Measurements from ENCODE around the gene NLRC5.

The NLRC5 gene

DNA sequence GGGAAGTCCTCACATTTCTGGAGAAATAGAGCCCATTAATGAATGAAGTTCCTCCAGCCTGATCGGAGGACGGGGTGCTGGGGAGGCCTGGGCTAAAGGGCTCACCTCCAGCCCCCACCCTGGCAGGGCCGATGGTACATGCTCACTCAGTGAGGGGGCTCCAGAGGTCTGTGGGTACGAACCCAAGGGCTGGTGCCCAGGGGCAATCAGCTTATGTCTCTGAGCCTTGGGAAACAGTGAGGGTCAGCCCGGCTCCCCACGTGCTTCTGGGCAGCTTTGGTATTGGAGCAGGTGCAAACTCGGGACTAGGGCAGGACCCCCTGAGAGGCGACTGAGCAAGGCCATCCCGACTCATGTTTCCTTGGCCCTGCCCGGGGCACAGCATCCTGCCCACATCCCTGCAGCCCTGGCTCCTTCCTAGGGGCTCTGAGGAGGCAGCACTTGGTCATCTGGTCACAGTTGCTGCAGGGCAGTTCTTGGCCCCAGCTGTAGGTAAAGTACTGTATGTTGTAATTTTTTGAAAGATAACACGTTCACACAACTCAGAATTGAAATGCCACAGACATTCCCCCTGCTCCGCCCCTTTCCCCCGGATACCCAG, 28.6 kb upstream of the NLRC5 start:
- ChIA-PET POLR2A (interaction anchor here (0.8 kb wide), 1 partner anchor 17 kb away, joined by 4 read pairs; no protein-coding TSS in a partner anchor), CTCF (interaction anchor here (1.0 to 5.3 kb wide), 2 partner anchors 8 to 127 kb away, joined by 3 to 49 read pairs; no protein-coding TSS in a partner anchor)
- DNase-seq (ENCODE audit: low read depth, low spot score) = no peak
- H3K4me3 ChIP-seq (ENCODE audit: low read depth, low read length) = no peak overlapping the region
- TF ChIP-seq, protein P1, sequence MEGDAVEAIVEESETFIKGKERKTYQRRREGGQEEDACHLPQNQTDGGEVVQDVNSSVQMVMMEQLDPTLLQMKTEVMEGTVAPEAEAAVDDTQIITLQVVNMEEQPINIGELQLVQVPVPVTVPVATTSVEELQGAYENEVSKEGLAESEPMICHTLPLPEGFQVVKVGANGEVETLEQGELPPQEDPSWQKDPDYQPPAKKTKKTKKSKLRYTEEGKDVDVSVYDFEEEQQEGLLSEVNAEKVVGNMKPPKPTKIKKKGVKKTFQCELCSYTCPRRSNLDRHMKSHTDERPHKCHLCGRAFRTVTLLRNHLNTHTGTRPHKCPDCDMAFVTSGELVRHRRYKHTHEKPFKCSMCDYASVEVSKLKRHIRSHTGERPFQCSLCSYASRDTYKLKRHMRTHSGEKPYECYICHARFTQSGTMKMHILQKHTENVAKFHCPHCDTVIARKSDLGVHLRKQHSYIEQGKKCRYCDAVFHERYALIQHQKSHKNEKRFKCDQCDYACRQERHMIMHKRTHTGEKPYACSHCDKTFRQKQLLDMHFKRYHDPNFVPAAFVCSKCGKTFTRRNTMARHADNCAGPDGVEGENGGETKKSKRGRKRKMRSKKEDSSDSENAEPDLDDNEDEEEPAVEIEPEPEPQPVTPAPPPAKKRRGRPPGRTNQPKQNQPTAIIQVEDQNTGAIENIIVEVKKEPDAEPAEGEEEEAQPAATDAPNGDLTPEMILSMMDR (IDR thresholded peaks at IDR 0.05; ENCODE audit: insufficient read depth, low read length, missing control alignments) = no peak

DNA sequence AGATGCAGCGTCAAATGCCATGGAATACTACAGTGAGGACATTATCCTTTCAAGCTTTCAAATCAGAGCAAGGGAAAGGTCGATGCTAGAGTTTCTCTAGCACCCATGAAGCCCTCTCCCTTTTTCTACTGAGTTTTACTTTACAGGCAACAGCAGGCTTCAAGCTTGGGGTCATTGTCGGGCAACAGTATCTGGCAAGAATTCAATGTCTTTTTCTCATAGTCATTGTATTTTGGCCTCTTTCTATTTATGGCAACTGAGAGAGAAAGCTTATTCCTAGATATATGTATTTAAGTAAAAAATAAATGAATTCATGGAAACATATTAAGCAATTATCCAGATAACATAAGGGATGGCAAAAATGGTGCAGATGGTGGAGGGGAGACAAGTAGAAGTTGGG, 28.0 kb upstream of the NLRC5 start:
- no peak overlapping the region for H3K4me3 ChIP-seq (ENCODE audit: low read depth, low read length)
- DNase-seq (ENCODE audit: low read depth, low spot score) = no peak
- POLR2A ChIA-PET = interaction anchor here (0.8 kb wide), 1 partner anchor 16 kb away, joined by 4 read pairs; no protein-coding TSS in a partner anchor
- CTCF ChIA-PET = interaction anchor here (1.0 to 5.3 kb wide), 5 partner anchors 9 to 128 kb away, joined by 3 to 49 read pairs (median 4); no protein-coding TSS in a partner anchor
- TF ChIP-seq, protein P1 (IDR thresholded peaks at IDR 0.05; ENCODE audit: insufficient read depth, low read length, missing control alignments) = no peak

DNA sequence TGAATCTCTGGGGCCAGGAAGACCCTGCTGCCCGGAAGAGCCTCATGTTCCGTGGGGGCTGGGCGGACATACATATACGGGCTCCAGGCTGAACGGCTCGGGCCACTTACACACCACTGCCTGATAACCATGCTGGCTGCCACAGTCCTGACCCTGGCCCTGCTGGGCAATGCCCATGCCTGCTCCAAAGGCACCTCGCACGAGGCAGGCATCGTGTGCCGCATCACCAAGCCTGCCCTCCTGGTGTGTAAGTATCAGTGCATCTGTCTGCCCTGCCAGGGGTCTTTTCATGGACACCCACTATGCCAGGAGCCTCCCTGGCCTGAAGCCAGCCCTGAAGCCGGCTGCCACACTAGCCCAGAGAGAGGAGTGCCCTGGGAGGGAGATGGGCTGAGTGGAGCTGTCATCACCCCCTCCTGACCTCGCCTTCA, 27.5 kb upstream of the NLRC5 start, which contains the start of gene CETP:
Gene CETP, plus strand, starts transcription at position 100 of the 431 bp plus-strand sequence. Its CDS starts 30 bp downstream, at position 130.
- ChIA-PET CTCF (interaction anchor here (1.0 to 5.3 kb wide), 6 partner anchors 9 to 128 kb away, joined by 3 to 49 read pairs (median 16); no protein-coding TSS in a partner anchor), POLR2A (interaction anchor here (0.8 kb wide), 1 partner anchor 16 kb away, joined by 4 read pairs; no protein-coding TSS in a partner anchor)
- no peak within 1 kb of the TSS for H3K4me3 ChIP-seq (ENCODE audit: low read depth, low read length)
- TF ChIP-seq, protein P1 (IDR thresholded peaks at IDR 0.05; ENCODE audit: insufficient read depth, low read length, missing control alignments) = no peak
- DNase-seq (ENCODE audit: low read depth, low spot score) = no peak

DNA sequence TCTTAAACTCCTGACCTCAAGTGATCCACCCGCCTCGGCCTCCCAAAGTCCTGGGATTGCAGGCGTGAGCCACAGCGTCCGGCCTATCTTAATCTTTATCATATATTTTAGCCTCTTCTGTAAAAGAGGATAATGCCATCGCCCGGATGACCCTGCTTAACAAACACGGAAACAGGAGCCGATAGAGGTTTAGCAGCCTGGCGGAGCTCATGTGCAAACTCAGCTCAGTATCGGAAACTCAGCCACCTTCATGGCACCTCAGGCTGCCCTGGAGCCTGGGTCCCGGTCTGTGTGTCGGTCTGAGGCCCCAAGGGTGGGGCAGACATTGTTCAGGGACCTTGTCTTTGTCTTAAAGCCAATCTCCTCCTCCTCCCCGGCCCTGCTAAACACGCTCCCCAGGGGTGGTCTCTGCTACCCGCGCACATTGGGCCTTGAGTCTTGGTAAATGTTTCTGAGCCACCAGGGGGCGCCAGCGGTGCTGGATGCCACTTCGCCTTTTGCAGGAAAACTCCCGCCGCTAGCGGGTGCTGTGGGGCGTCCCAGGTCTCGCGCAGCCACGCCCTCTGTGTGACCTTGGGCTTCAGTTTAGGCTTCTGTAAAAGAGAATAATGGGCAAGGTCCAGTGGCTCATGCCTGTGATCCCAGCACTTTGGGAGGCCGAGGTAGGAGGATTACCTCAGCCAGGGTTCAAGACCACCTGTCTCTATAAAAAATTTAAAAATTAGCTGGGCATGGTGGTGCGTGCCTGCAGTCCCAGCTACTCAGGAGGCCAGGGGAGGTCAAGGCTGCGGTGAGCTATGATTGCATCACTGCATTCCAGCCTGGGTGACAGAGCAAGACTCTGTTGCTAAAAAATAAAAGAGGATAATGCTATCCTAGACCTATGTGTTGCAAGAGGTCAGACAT, 24.9 kb upstream of the NLRC5 start:
- CTCF ChIA-PET = interaction anchor here (0.7 to 5.3 kb wide), 15 partner anchors 8 to 202 kb away, joined by 3 to 49 read pairs (median 3); no protein-coding TSS in a partner anchor
- no peak overlapping the region for H3K4me3 ChIP-seq (ENCODE audit: low read depth, low read length)
- peak; percentile 36 for DNase-seq (ENCODE audit: low read depth, low spot score)
- POLR2A ChIA-PET = no interaction called here
- TF ChIP-seq, protein P1 (IDR thresholded peaks at IDR 0.05; ENCODE audit: insufficient read depth, low read length, missing control alignments) = peak; percentile 76

DNA sequence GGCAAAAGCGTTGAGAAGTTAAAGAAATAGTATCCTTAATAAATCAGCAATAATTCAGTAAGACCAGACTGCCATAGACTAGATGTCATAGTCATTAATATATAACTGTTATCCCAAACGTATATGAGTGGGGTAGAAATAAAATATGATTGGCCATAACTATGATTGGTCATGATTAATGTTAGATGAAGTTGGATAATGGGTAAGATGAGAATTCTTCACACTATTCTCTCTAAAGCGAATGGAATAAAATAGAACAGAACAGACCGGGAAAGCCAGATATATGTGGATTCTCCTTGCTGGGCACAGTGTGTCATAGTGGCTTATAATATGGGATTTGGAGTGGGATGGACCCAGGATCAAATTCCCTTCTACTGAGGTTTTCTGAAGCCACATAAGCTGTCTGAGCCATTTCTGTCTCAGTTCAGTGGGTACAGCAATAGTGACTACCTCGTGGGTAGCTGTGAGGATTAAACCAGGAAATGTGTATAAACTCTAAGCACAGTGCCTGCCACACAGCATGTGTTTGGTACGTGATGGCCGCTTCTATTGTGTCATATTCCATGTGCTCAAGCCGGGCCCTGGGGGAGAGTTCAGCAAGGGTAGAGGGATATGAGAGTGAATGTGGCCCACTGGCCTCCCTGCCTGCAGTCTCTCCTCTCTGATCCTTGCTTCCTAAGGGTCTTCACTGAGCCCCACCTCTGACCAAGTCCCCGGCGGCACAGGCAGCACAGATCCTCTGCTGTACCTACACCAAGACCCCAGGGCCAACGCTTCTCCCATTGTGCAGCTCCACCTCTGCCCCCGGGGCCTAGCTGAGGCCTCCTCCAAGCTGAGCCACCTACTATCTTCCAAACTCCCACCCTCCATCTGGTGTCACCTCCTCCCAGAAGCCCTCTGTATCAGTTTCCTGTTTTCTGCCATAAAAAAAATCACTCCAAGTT, 23.9 kb upstream of the NLRC5 start:
- POLR2A ChIA-PET = interaction anchor here (1.3 kb wide), 1 partner anchor 15 kb away, joined by 5 read pairs; no protein-coding TSS in a partner anchor
- no peak overlapping the region for H3K4me3 ChIP-seq (ENCODE audit: low read depth, low read length)
- TF ChIP-seq, protein P1 (IDR thresholded peaks at IDR 0.05; ENCODE audit: insufficient read depth, low read length, missing control alignments) = no peak
- DNase-seq (ENCODE audit: low read depth, low spot score) = no peak
- CTCF ChIA-PET = interaction anchor here (0.8 to 5.3 kb wide), 13 partner anchors 8 to 173 kb away, joined by 3 to 49 read pairs (median 3); partner anchors contain the start of gene CPNE2

Data from AG04449 (cell line).